Measurements from ENCODE around the gene LTBP1.

DNA sequence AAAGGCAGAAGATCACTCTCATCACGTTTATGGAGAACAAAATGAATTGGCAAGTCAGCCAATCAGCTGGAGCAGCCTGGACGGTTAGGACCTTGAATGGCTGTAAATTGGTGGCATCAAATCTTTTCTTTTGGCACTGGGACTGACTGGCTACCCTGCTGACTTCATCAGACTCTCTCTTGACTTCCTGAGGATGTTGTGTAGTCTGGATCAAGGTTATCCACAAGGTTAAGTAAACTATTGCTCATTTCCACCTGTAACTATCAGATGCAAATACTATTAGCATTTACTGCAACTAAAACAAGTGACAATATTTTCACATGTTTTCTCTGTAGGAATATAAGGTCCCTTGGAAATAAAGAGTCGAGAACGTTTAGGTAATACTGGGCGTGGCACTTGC is 395.4 kb downstream of the LTBP1 start:
- TF ChIP-seq SIN3A (IDR thresholded peaks at IDR 0.05; ENCODE audit: borderline replicate concordance, insufficient read depth, low read depth, low read length) (no peak), REST (IDR thresholded peaks at IDR 0.05; ENCODE audit: insufficient read depth in 1 of 2, low read depth in 2 of 2, low read length in 1 of 2) (no peak)

Data from Panc1 (cell line).